DMS53 treated with DMSO at 0.1 percent for 48 hours (cell line): ENCODE results near the gene MAD1L1.

Source experiments
- DNase-seq: peaks from one replicate; lab custom pipeline; 2025; ENCODE audit not compliant: unreplicated experiment; lab: John Stamatoyannopoulos, UW

The MAD1L1 gene

GRCh38 chr7:2158331-2159175, 74.2 kb downstream of the MAD1L1 start:
- DNase-seq = peak; percentile 43

GRCh38 chr7:2157473-2158279, 75.1 kb downstream of the MAD1L1 start:
- DNase-seq = peak; percentile 83

GRCh38 chr7:2156756-2157472, 75.8 kb downstream of the MAD1L1 start:
- no peak for DNase-seq

- DNase-seq = no peak
Measured at GRCh38 chr7:2154831-2155230, 77.9 kb downstream of the MAD1L1 start.

- DNase-seq = no peak
Measured at GRCh38 chr7:2154121-2154520, 78.6 kb downstream of the MAD1L1 start.

- DNase-seq = no peak
Measured at GRCh38 chr7:2152646-2153045, 80.1 kb downstream of the MAD1L1 start.

- DNase-seq = no peak
Measured at GRCh38 chr7:2151801-2152612, 80.7 kb downstream of the MAD1L1 start.

- no peak for DNase-seq
Measured at GRCh38 chr7:2151237-2151636, 81.5 kb downstream of the MAD1L1 start.

- no peak for DNase-seq
Measured at GRCh38 chr7:2150445-2150815, 82.3 kb downstream of the MAD1L1 start.

- no peak for DNase-seq
Measured at GRCh38 chr7:2149672-2150444, 82.9 kb downstream of the MAD1L1 start.

- DNase-seq = no peak
Measured at GRCh38 chr7:2148814-2149213, 83.9 kb downstream of the MAD1L1 start.

- no peak for DNase-seq
Measured at GRCh38 chr7:2148189-2148588, 84.6 kb downstream of the MAD1L1 start.

- DNase-seq = no peak
Measured at GRCh38 chr7:2146676-2147472, 85.9 kb downstream of the MAD1L1 start.

- no peak for DNase-seq
Measured at GRCh38 chr7:2145835-2146580, 86.7 kb downstream of the MAD1L1 start.

- no peak for DNase-seq
Measured at GRCh38 chr7:2144926-2145325, 87.8 kb downstream of the MAD1L1 start.

GRCh38 chr7:2143981-2144595, 88.7 kb downstream of the MAD1L1 start:
- no peak for DNase-seq

GRCh38 chr7:2143450-2143849, 89.3 kb downstream of the MAD1L1 start:
- no peak for DNase-seq

- no peak for DNase-seq
Measured at GRCh38 chr7:2142386-2142785, 90.4 kb downstream of the MAD1L1 start.
